HG03045 (cell line): ENCODE measurements around the gene TMEM135.
"Not testable (repeated sequence)": the region's sequence is repeated elsewhere in the genome, so short reads cannot be mapped to it uniquely, and the experiment has no call there.

ENCODE experiments used
- ATAC-seq: cut with Tn5 transposase; IDR thresholded peaks from one replicate; pipeline ENCODE4 v1.9.1; 2021; ENCODE audit warnings: mild to moderate bottlenecking, moderate library complexity; ENCODE audit not compliant: unreplicated experiment

TMEM135 gene

GRCh38 chr11:87037450-87038234, at the start of gene TMEM135:
TMEM135 (plus strand) TSS chr11:87037934; CDS start chr11:87038046, 112 bp downstream.
- ATAC-seq = peak; percentile 99

- ATAC-seq = no peak
These were observed 49.3 kb upstream of the TMEM135 start for GRCh38 chr11:86988351-86988881.

- ATAC-seq = no peak
These were observed 47.7 kb upstream of the TMEM135 start for GRCh38 chr11:86990031-86990430.

GRCh38 chr11:86990515-86990914, 47.2 kb upstream of the TMEM135 start:
- no peak for ATAC-seq

GRCh38 chr11:86991341-86991740, 46.4 kb upstream of the TMEM135 start:
- ATAC-seq = no peak

- ATAC-seq = not testable (repeated sequence)
These were observed 45.4 kb upstream of the TMEM135 start for GRCh38 chr11:86992340-86992739.

GRCh38 chr11:86993031-86993430, 44.7 kb upstream of the TMEM135 start:
- ATAC-seq = no peak

- ATAC-seq = no peak
These were observed 40.7 kb upstream of the TMEM135 start for GRCh38 chr11:86996953-86997570.

GRCh38 chr11:86999388-86999787, 38.3 kb upstream of the TMEM135 start:
- ATAC-seq = no peak

- no peak for ATAC-seq
These were observed 37.6 kb upstream of the TMEM135 start for GRCh38 chr11:86999859-87000753.

GRCh38 chr11:87002918-87003317, 34.8 kb upstream of the TMEM135 start:
- ATAC-seq = no peak

- ATAC-seq = not testable (repeated sequence)
These were observed 33.5 kb upstream of the TMEM135 start for GRCh38 chr11:87004281-87004680.

- no peak for ATAC-seq
These were observed 32.2 kb upstream of the TMEM135 start for GRCh38 chr11:87005569-87005921.

GRCh38 chr11:87006035-87006434, 31.7 kb upstream of the TMEM135 start:
- no peak for ATAC-seq

GRCh38 chr11:87007963-87008362, 29.8 kb upstream of the TMEM135 start:
- ATAC-seq = no peak

- no peak for ATAC-seq
These were observed 25.6 kb upstream of the TMEM135 start for GRCh38 chr11:87012089-87012488.

GRCh38 chr11:87012673-87013072, 25.1 kb upstream of the TMEM135 start:
- no peak for ATAC-seq

- no peak for ATAC-seq
These were observed 23.6 kb upstream of the TMEM135 start for GRCh38 chr11:87013912-87014825.

GRCh38 chr11:87015645-87016044, 22.1 kb upstream of the TMEM135 start:
- ATAC-seq = no peak

GRCh38 chr11:87019613-87020271, 18.0 kb upstream of the TMEM135 start:
- no peak for ATAC-seq
